Esophagus squamous epithelium (tissue), 4 donors: ENCODE results near the gene PIWIL1.

Source experiments
- POLR2A ChIP-seq, 4 donors: fragments of 450-650 bp; IDR thresholded peaks; one replicate each; pipeline ENCODE4 v1.6.1; 2017; ENCODE audit warnings: antibody characterized with exemption in 4 of 4, mild to moderate bottlenecking in 4 of 4, moderate library complexity in 3 of 4
- TF ChIP-seq, protein P1 (sequence below), 6 experiments: fragments of 450-650 bp in 4 of 6; fragments of 200-600 bp in 2 of 6; sonication (generic) in 2 of 6; IDR thresholded peaks; one replicate each; pipeline ENCODE4 v1.5.1; 2016 to 2019; ENCODE audit warnings: antibody characterized with exemption in 6 of 6, mild to moderate bottlenecking in 4 of 6, moderate library complexity in 4 of 6

DNA sequence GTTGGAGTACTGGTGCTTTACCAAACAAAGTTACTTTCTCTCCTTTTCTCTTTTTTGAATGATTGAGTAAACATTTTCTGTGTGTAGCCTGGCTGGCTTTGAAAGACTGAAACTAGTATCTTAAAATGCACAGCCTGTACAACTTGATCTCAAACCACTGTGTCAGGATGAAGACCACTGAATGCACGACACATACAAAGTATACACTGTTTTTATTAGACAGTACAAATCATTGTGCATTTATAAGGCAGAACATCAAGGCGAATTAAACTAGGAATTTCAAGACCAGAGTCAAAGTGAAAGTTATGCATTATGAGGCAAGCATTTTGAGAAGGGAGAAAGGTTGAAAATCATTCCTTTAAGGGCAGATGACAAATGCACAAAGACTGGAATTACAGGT, 59.0 kb downstream of the PIWIL1 start:
- TF ChIP-seq, protein P1, sequence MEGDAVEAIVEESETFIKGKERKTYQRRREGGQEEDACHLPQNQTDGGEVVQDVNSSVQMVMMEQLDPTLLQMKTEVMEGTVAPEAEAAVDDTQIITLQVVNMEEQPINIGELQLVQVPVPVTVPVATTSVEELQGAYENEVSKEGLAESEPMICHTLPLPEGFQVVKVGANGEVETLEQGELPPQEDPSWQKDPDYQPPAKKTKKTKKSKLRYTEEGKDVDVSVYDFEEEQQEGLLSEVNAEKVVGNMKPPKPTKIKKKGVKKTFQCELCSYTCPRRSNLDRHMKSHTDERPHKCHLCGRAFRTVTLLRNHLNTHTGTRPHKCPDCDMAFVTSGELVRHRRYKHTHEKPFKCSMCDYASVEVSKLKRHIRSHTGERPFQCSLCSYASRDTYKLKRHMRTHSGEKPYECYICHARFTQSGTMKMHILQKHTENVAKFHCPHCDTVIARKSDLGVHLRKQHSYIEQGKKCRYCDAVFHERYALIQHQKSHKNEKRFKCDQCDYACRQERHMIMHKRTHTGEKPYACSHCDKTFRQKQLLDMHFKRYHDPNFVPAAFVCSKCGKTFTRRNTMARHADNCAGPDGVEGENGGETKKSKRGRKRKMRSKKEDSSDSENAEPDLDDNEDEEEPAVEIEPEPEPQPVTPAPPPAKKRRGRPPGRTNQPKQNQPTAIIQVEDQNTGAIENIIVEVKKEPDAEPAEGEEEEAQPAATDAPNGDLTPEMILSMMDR (IDR thresholded peaks at IDR 0.05) = no peak
- no peak for TF ChIP-seq POLR2A (IDR thresholded peaks at IDR 0.05)
